ENCODE data around the gene TNFRSF13B.

Gene TNFRSF13B

GRCh38 chr17:16952401-16952800 is 19.5 kb downstream of the TNFRSF13B start:
- DNase-seq, result no peak

- no peak for DNase-seq
Observed at GRCh38 chr17:16950488-16950887, 21.4 kb downstream of the TNFRSF13B start.

GRCh38 chr17:16948587-16949376 is 23.1 kb downstream of the TNFRSF13B start:
- no peak for DNase-seq

- no peak for DNase-seq
Observed at GRCh38 chr17:16947470-16947869, 24.4 kb downstream of the TNFRSF13B start.

GRCh38 chr17:16945663-16946218 is 26.2 kb downstream of the TNFRSF13B start:
- no peak for DNase-seq

GRCh38 chr17:16945136-16945482 is 26.8 kb downstream of the TNFRSF13B start:
- no peak for DNase-seq

- no peak for DNase-seq
Observed at GRCh38 chr17:16944334-16945135, 27.4 kb downstream of the TNFRSF13B start.

- DNase-seq, result no peak
Observed at GRCh38 chr17:16943541-16944333, 28.2 kb downstream of the TNFRSF13B start.

GRCh38 chr17:16943032-16943352 is 28.9 kb downstream of the TNFRSF13B start:
- no peak for DNase-seq

GRCh38 chr17:16942141-16943031 is 29.5 kb downstream of the TNFRSF13B start:
- no peak for DNase-seq

- DNase-seq, result peak; percentile 59
Observed at GRCh38 chr17:16941072-16942036, 30.6 kb downstream of the TNFRSF13B start.

GRCh38 chr17:16940116-16940881 is 31.6 kb downstream of the TNFRSF13B start:
- no peak for DNase-seq

- no peak for DNase-seq
Observed at GRCh38 chr17:16939606-16940115, 32.3 kb downstream of the TNFRSF13B start.

GRCh38 chr17:16939208-16939576 is 32.7 kb downstream of the TNFRSF13B start:
- no peak for DNase-seq

- DNase-seq, result no peak
Observed at GRCh38 chr17:16938496-16939207, 33.3 kb downstream of the TNFRSF13B start.

GRCh38 chr17:16938031-16938430 is 33.9 kb downstream of the TNFRSF13B start:
- no peak for DNase-seq

- DNase-seq, result no peak
Observed at GRCh38 chr17:16937431-16937830, 34.5 kb downstream of the TNFRSF13B start.

GRCh38 chr17:16936536-16937310 is 35.2 kb downstream of the TNFRSF13B start:
- no peak for DNase-seq
